IMR-90 (cell line): ENCODE results near the gene PLXDC2. TPM values are rescaled to one million over a fixed set of nuclear protein-coding genes. Genes with fewer than 3 reads are reported as not detected.

ENCODE experiments used
- ATAC-seq: fragments of 200-7000 bp; cut with Tn5 transposase; 2 replicates; pipeline ENCODE4 v1.9.1; 2020; ENCODE audit warnings: low read depth, mild to moderate bottlenecking, moderate library complexity
- BruUV-seq: library from RNA; stranded (reverse); fragments of 400-500 nt; replicated peaks from 2 replicates; lab custom pipeline; 2021; lab: Mats Ljungman, UMichigan
- CTCF ChIA-PET: fragments of 300-600 bp; formaldehyde crosslinking; extraction: SDS; loops from one replicate; lab custom pipeline; 2021; ENCODE audit warnings: antibody characterized with exemption; lab: Yijun Ruan, JAX
- POLR2A ChIA-PET: fragments of 300-600 bp; sonication (Branson Sonifier 250); formaldehyde crosslinking; loops from one replicate; lab custom pipeline; 2022; ENCODE audit warnings: antibody characterized with exemption; ENCODE audit not compliant: unreplicated experiment; lab: Charles Lee
- DNase-seq: peaks from one replicate; pipeline ENCODE4 v3.0.0; 2013
- H2AFZ ChIP-seq: replicated peaks from 2 replicates; pipeline ENCODE3; 2013; ENCODE audit warnings: low read length, mild to moderate bottlenecking; ENCODE audit not compliant: poor library complexity
- H2AK5ac ChIP-seq: 2 replicates; pipeline ENCODE4 v1.6.1; 2013; ENCODE audit warnings: low read depth, low read length, inconsistent platforms
- H2AK9ac ChIP-seq: replicated peaks from 2 replicates; pipeline ENCODE3; 2013; ENCODE audit warnings: mild to moderate bottlenecking, low read depth, low read length, moderate library complexity; ENCODE audit not compliant: poor library complexity
- H2BK120ac ChIP-seq: 2 replicates; pipeline ENCODE4 v1.6.1; 2013; ENCODE audit warnings: low read depth, low read length, inconsistent platforms
- H2BK15ac ChIP-seq: 3 replicates; pipeline ENCODE4 v1.6.1; 2013; ENCODE audit warnings: low read depth, low read length, inconsistent platforms
- H2BK20ac ChIP-seq: 2 replicates; pipeline ENCODE4 v1.6.1; 2013; ENCODE audit warnings: low read depth, mild to moderate bottlenecking, inconsistent platforms, low read length, moderate library complexity
- H2BK5ac ChIP-seq: 2 replicates; pipeline ENCODE4 v1.6.1; 2013; ENCODE audit warnings: mild to moderate bottlenecking, low read depth, low read length, inconsistent platforms; ENCODE audit not compliant: poor library complexity, severe bottlenecking
- H3K14ac ChIP-seq: replicated peaks from 2 replicates; pipeline ENCODE4 v1.6.1; 2013; ENCODE audit warnings: low read depth, low read length, inconsistent platforms
- H3K18ac ChIP-seq: 2 replicates; pipeline ENCODE4 v1.6.1; 2013; ENCODE audit warnings: low read depth, low read length, control low read depth
- H3K23ac ChIP-seq: 2 replicates; pipeline ENCODE4 v1.6.1; 2013; ENCODE audit warnings: low read depth, low read length, inconsistent platforms
- H3K27ac ChIP-seq: 2 replicates; pipeline ENCODE4 v1.5.1; 2013; ENCODE audit warnings: mild to moderate bottlenecking, control low read depth, low read length; ENCODE audit not compliant: insufficient read depth
- H3K27me3 ChIP-seq: 2 replicates; pipeline ENCODE4 v1.6.1; 2013; ENCODE audit warnings: low read length; ENCODE audit not compliant: control insufficient read depth, insufficient read depth
- H3K36me3 ChIP-seq: 2 replicates; pipeline ENCODE4 v1.6.1; 2013; ENCODE audit warnings: low read length, mixed read lengths; ENCODE audit not compliant: control insufficient read depth, insufficient read depth
- H3K4ac ChIP-seq: 2 replicates; pipeline ENCODE4 v1.6.1; 2013; ENCODE audit warnings: low read depth, low read length, inconsistent platforms
- H3K4me1 ChIP-seq: 2 replicates; pipeline ENCODE4 v1.6.1; 2013; ENCODE audit warnings: low read length, mixed read lengths; ENCODE audit not compliant: control insufficient read depth, insufficient read depth
- H3K4me2 ChIP-seq: 2 replicates; pipeline ENCODE4 v1.6.1; 2013; ENCODE audit warnings: low read depth, mild to moderate bottlenecking, control low read depth, low read length, moderate library complexity
- H3K4me3 ChIP-seq: 2 replicates; pipeline ENCODE4 v1.5.1; 2013; ENCODE audit warnings: low read depth, mild to moderate bottlenecking, control low read depth, low read length, moderate library complexity; ENCODE audit not compliant: insufficient read depth
- H3K56ac ChIP-seq: 2 replicates; pipeline ENCODE4 v1.6.1; 2013; ENCODE audit warnings: low read length, inconsistent platforms; ENCODE audit not compliant: insufficient read depth; ENCODE audit errors: extremely low read depth
- H3K79me1 ChIP-seq, 2 experiments: 2 replicates each; pipeline ENCODE4 v1.6.1; 2013; ENCODE audit warnings: low read length in 2 of 2, inconsistent platforms in 1 of 2, low read depth in 1 of 2
- H3K9ac ChIP-seq: 2 replicates; pipeline ENCODE4 v1.6.1; 2013; ENCODE audit warnings: low read depth, low read length, control low read depth
- H3K9me1 ChIP-seq: 2 replicates; pipeline ENCODE4 v1.6.1; 2013; ENCODE audit warnings: low read length, inconsistent platforms; ENCODE audit not compliant: insufficient read depth
- H3K9me3 ChIP-seq: 2 replicates; pipeline ENCODE4 v1.6.1; 2013; ENCODE audit warnings: low read length; ENCODE audit not compliant: control insufficient read depth, insufficient read depth
- H4K20me1 ChIP-seq: 2 replicates; pipeline ENCODE4 v1.6.1; 2013; ENCODE audit warnings: low read length, inconsistent platforms; ENCODE audit not compliant: insufficient read depth
- H4K5ac ChIP-seq: 2 replicates; pipeline ENCODE4 v1.6.1; 2013; ENCODE audit warnings: mild to moderate bottlenecking, low read depth, low read length, control low read depth
- H4K8ac ChIP-seq, 2 experiments: 2 replicates each; pipeline ENCODE4 v1.6.1; 2013; ENCODE audit warnings: low read depth in 2 of 2, low read length in 2 of 2, control low read depth in 1 of 2, inconsistent platforms in 1 of 2
- H4K91ac ChIP-seq: 2 replicates; pipeline ENCODE4 v1.6.1; 2013; ENCODE audit warnings: low read depth, low read length, inconsistent platforms; ENCODE audit not compliant: insufficient read depth
- RAD21 ChIP-seq: IDR thresholded peaks from 2 replicates; pipeline ENCODE4 v1.6.1; 2012; ENCODE audit warnings: low read length, improper control_type of control experiment
- SMC3 ChIP-seq: fragments of 150-350 bp; IDR thresholded peaks from 2 replicates; pipeline ENCODE4 v1.6.1; 2016; ENCODE audit warnings: low read depth, mild to moderate bottlenecking, antibody characterized with exemption, low read length, moderate library complexity
- WGBS, 2 experiments: methylation state at CpG; one replicate each; pipeline versions ENCODE4 v1.1.5 to v1.1.7; 2013; ENCODE audit warnings: missing lambda C conversion rate in 2 of 2; ENCODE audit not compliant: insufficient read length in 1 of 2; ENCODE audit errors: extremely low coverage in 2 of 2; 5-methylcytosine and 5-hydroxymethylcytosine counted together
- dilution Hi-C: fragments of 300-500 bp; cut with HindIII; formaldehyde crosslinking; loops from one replicate; pipeline ENCODE4 v1.14.3; 2018; ENCODE audit warnings: low sequenced_read_pairs; ENCODE audit not compliant: unreplicated experiment
- in situ Hi-C: fragments of 300-500 bp; cut with MboI; formaldehyde crosslinking; loops from 3 replicates; pipeline ENCODE4 v1.14.3; 2019; ENCODE audit warnings: low sequenced_read_pairs, inconsistent platforms, mixed read lengths
- intact Hi-C: fragments of 100-400 bp; cut with micrococcal nuclease; formaldehyde crosslinking; loops from 2 replicates; pipeline ENCODE4 v1.10.0; 2022
- polyA plus RNA-seq, 3 experiments: library from polyadenylated mRNA; depleted of rRNA; stranded (reverse); fragments of >200 nt; gene quantifications; 2 replicates each; pipeline ENCODE4 v1.2.3, GENCODE V29; 2012; ENCODE audit warnings: low replicate concordance in 1 of 3
- total RNA-seq: library from RNA; depleted of rRNA; stranded (reverse); fragments of >200 nt; gene quantifications from 2 replicates; pipeline ENCODE4 v1.2.3, GENCODE V29; 2012

PLXDC2 gene
- total and polyA plus RNA-seq, 2 of the 4 experiments (the other 2 are of a cell fraction), result 3.2 to 6.1 TPM

- Histone ChIP-seq H2BK20ac (no peak overlapping the region), H3K9ac (no peak overlapping the region), H4K8ac (no peak overlapping the region), H2BK5ac (no peak overlapping the region), H3K36me3 (no peaks in the 10 kb centered on the region), H3K56ac (no peak overlapping the region), H4K91ac (no peak overlapping the region), H3K9me1 (peaks cover 2% of the 10 kb centered on the region; the same call in 1 of the 2 replicates), H3K4ac (no peak overlapping the region), H3K18ac (no peak overlapping the region), H3K79me1 (peaks cover 0 to 2% of the 10 kb centered on the region in 2 experiments; a peak in 1 of 4 replicates), H3K27ac (no peak overlapping the region), H2BK120ac (no peak overlapping the region), H4K5ac (no peak overlapping the region), H2BK15ac (no peak overlapping the region), H4K20me1 (no peaks in the 10 kb centered on the region), H2AFZ (no peak overlapping the region), H3K27me3 (no peaks in the 10 kb centered on the region), H3K23ac (no peak overlapping the region), H3K4me3 (no peak overlapping the region), H3K4me1 (peaks cover 3% of the 10 kb centered on the region; the same call in 1 of the 2 replicates), H3K9me3 (no peaks in the 10 kb centered on the region), H2AK5ac (no peak overlapping the region), H3K4me2 (no peak overlapping the region), H3K14ac (no peak overlapping the region), H2AK9ac (no peak overlapping the region)
- BruUV-seq, result no TSS peak
- in situ Hi-C loops, result no loop called here
- ATAC-seq, result no peak
- intact Hi-C loops, result no loop called here
- dilution Hi-C loops, result no loop called here
- DNase-seq, result no peak
- no CpG with 5 or more reads among the region's 2 CpGs for WGBS, 2 experiments
- TF ChIP-seq RAD21 (no peak), SMC3 (no peak)
- ChIA-PET CTCF (no interaction called here), POLR2A (no interaction called here)
These were observed 154.0 kb downstream of the PLXDC2 start for GRCh38 chr10:19970256-19970655.
